Endothelial cell (in vitro differentiated cells): ENCODE results near the gene CAMKK2. TPM values are rescaled to one million over a fixed set of nuclear protein-coding genes. Genes with fewer than 3 reads are reported as not detected.
A peak's percentile ranks its signal among the peaks of the same experiment; 100 is the strongest.

Experiments used
- DNase-seq: peaks from one replicate; pipeline ENCODE4 v3.0.0; 2021; ENCODE audit warnings: low spot score
- H3K27ac Mint-ChIP-seq: one replicate; pipeline ENCODE4 v1.8.0; 2021; ENCODE audit warnings: mixed read lengths, inconsistent platforms; ENCODE audit not compliant: unreplicated experiment
- H3K27me3 Mint-ChIP-seq: one replicate; pipeline ENCODE4 v1.8.0; 2021; ENCODE audit warnings: mild to moderate bottlenecking, moderate library complexity, mixed read lengths, inconsistent platforms; ENCODE audit not compliant: unreplicated experiment
- H3K36me3 Mint-ChIP-seq: one replicate; pipeline ENCODE4 v1.8.0; 2021; ENCODE audit warnings: mild to moderate bottlenecking, low read depth, mixed read lengths, inconsistent platforms; ENCODE audit not compliant: unreplicated experiment
- H3K4me1 Mint-ChIP-seq: one replicate; pipeline ENCODE4 v1.8.0; 2021; ENCODE audit warnings: mild to moderate bottlenecking, mixed read lengths, inconsistent platforms; ENCODE audit not compliant: unreplicated experiment
- H3K4me3 Mint-ChIP-seq: one replicate; pipeline ENCODE4 v1.8.0; 2021; ENCODE audit warnings: mild to moderate bottlenecking, mixed read lengths, inconsistent platforms; ENCODE audit not compliant: unreplicated experiment
- H3K9me3 Mint-ChIP-seq: one replicate; pipeline ENCODE4 v1.8.0; 2021; ENCODE audit warnings: mixed read lengths, inconsistent platforms; ENCODE audit not compliant: unreplicated experiment
- total RNA-seq: library from RNA; stranded (reverse); fragmentation: NEBNext Ultra II Directional; extraction: Animal tissue kit (Norgen Biotek cat#: 25700); gene quantifications from one replicate; pipeline ENCODE4 v1.2.1, GENCODE V29; 2021; ENCODE audit not compliant: unreplicated experiment
- TF ChIP-seq, protein P1 (sequence below): fragments of 200-600 bp; sonication (generic); IDR thresholded peaks from one replicate; pipeline ENCODE4 v1.5.0; 2021; ENCODE audit warnings: antibody characterized with exemption; ENCODE audit not compliant: unreplicated experiment

The CAMKK2 gene
- total RNA-seq, 1 donor from 2014 or later = 44.5 TPM

DNA sequence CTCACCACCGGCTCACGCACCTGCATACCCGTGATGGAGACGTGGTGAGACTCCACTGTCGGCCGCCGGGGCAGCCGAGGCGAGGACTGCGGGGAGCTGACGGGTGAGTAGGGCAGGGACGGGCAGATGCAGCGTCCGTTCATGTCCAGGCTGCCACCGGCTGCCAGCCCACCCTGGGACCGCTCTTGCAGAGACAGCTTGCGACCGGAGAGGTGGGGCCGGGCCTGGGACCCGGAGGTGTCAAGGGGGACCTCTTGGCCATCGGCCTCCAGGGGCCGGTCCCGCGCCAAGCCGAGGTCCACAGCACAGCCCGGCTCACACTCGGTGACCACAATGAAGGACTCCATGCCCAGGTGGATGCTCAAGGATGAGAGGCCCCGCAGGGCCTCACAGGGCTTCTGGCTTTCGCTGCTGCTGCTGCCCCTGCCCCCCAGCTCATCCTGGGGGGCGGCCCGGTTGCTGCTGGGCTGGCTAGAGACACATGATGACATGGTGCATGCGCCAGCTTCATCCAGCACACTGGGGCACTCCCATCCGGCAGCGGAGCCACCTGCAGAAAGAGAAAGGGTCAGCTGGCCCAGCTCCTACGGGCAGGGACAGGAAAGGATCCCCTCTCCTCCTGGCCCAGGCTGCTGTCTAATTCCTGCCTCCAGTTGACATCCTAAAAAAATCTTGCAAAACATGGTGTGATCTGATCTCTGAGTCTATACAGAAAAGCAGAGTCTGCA, 22.3 kb downstream of the CAMKK2 start:
- Mint-ChIP-seq H3K27ac (no peak overlapping the region), H3K9me3 (no peaks in the 10 kb centered on the region), H3K27me3 (peaks cover 2% of the 10 kb centered on the region), H3K36me3 (peaks cover 34% of the 10 kb centered on the region), H3K4me1 (peaks cover 12% of the 10 kb centered on the region), H3K4me3 (no peak overlapping the region)
- TF ChIP-seq, protein P1, sequence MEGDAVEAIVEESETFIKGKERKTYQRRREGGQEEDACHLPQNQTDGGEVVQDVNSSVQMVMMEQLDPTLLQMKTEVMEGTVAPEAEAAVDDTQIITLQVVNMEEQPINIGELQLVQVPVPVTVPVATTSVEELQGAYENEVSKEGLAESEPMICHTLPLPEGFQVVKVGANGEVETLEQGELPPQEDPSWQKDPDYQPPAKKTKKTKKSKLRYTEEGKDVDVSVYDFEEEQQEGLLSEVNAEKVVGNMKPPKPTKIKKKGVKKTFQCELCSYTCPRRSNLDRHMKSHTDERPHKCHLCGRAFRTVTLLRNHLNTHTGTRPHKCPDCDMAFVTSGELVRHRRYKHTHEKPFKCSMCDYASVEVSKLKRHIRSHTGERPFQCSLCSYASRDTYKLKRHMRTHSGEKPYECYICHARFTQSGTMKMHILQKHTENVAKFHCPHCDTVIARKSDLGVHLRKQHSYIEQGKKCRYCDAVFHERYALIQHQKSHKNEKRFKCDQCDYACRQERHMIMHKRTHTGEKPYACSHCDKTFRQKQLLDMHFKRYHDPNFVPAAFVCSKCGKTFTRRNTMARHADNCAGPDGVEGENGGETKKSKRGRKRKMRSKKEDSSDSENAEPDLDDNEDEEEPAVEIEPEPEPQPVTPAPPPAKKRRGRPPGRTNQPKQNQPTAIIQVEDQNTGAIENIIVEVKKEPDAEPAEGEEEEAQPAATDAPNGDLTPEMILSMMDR = no peak
- no peak for DNase-seq

DNA sequence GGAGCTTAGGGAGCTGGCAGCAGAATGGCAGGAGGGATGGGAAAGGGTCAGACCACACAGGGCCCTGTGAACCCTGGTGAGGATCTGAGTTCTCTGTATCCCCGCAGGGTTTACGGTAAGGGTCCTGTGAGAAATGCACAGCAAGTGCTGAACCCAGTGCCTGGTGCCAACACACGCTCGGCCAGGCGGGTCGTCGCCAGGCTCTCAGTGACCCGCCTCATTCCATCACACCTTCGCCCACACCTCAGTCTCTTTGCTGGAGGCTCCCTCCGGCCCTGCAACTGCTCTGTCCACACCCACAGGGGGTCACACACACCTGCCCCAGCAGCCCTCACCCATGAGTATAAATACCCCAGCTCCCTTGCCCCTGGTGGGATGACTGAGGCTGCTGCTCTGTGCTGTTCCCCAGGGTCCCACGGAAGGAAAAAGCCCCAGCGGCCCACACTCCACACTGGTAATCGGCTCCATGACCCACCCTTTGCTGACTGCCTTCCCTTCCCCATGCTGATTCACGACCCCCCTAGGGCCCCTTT, 23.1 kb downstream of the CAMKK2 start:
- Mint-ChIP-seq H3K27me3 (peaks cover 2% of the 10 kb centered on the region), H3K9me3 (no peaks in the 10 kb centered on the region), H3K4me3 (no peak overlapping the region), H3K4me1 (peaks cover 4% of the 10 kb centered on the region), H3K27ac (no peak overlapping the region), H3K36me3 (peaks cover 28% of the 10 kb centered on the region)
- TF ChIP-seq, protein P1 = no peak
- no peak for DNase-seq

GRCh38 chr12:121267822-121268221, 28.7 kb downstream of the CAMKK2 start:
- Mint-ChIP-seq H3K9me3 (no peaks in the 10 kb centered on the region), H3K27ac (no peak overlapping the region), H3K36me3 (peaks cover 18% of the 10 kb centered on the region), H3K27me3 (peaks cover 2% of the 10 kb centered on the region), H3K4me3 (no peak overlapping the region), H3K4me1 (peaks cover 9% of the 10 kb centered on the region)
- DNase-seq = no peak
- TF ChIP-seq, protein P1 = no peak

GRCh38 chr12:121264951-121265515, 31.5 kb downstream of the CAMKK2 start:
- peaks cover 9% of the 10 kb centered on the region for H3K4me1 Mint-ChIP-seq
- no peak overlapping the region for H3K4me3 Mint-ChIP-seq
- TF ChIP-seq, protein P1 = no peak
- peak overlapping the region; percentile 16 for H3K27ac Mint-ChIP-seq
- H3K27me3 Mint-ChIP-seq = peaks cover 2% of the 10 kb centered on the region
- no peaks in the 10 kb centered on the region for H3K9me3 Mint-ChIP-seq
- peaks cover 27% of the 10 kb centered on the region for H3K36me3 Mint-ChIP-seq
- DNase-seq = no peak

GRCh38 chr12:121264135-121264534, 32.4 kb downstream of the CAMKK2 start:
- Mint-ChIP-seq H3K4me1 (peaks cover 6% of the 10 kb centered on the region), H3K4me3 (no peak overlapping the region), H3K27ac (no peak overlapping the region), H3K9me3 (no peaks in the 10 kb centered on the region), H3K36me3 (peaks cover 36% of the 10 kb centered on the region), H3K27me3 (peaks cover 2% of the 10 kb centered on the region)
- no peak for DNase-seq
- TF ChIP-seq, protein P1 = no peak
